NT2/D1 (cell line): ENCODE data around the gene PRKN.

ENCODE experiments used
- DNase-seq: peaks from one replicate; pipeline ENCODE4 v3.0.0-alpha.2; 2011; ENCODE audit warnings: low read depth, low spot score
- H3K27me3 ChIP-seq: 2 replicates; pipeline ENCODE4 v1.6.0; 2011; ENCODE audit warnings: mild to moderate bottlenecking; ENCODE audit not compliant: insufficient read length, insufficient read depth
- H3K36me3 ChIP-seq: 2 replicates; pipeline ENCODE4 v1.6.1; 2011; ENCODE audit warnings: mild to moderate bottlenecking, low read length, mixed read lengths; ENCODE audit not compliant: insufficient read depth, insufficient read length
- H3K4me1 ChIP-seq: 2 replicates; pipeline ENCODE4 v1.5.1; 2011; ENCODE audit not compliant: insufficient read depth, insufficient read length
- H3K4me3 ChIP-seq: 2 replicates; pipeline ENCODE4 v1.5.1; 2011; ENCODE audit warnings: low read depth; ENCODE audit not compliant: insufficient read length
- H3K9ac ChIP-seq: 2 replicates; pipeline ENCODE4 v1.6.0; 2011; ENCODE audit warnings: low read depth; ENCODE audit not compliant: insufficient read length
- H3K9me3 ChIP-seq: 2 replicates; pipeline ENCODE4 v1.5.1; 2011; ENCODE audit warnings: mild to moderate bottlenecking, low read length; ENCODE audit not compliant: insufficient read depth
- SUZ12 ChIP-seq: IDR thresholded peaks from 2 replicates; pipeline ENCODE4 v1.6.1; 2011; ENCODE audit not compliant: insufficient read length, insufficient read depth; ENCODE audit errors: extremely low read depth
- YY1 ChIP-seq: IDR thresholded peaks from 2 replicates; pipeline ENCODE4 v1.6.1; 2011; ENCODE audit not compliant: insufficient read length, insufficient read depth
- ZNF274 ChIP-seq: IDR thresholded peaks from 2 replicates; pipeline ENCODE4 v1.6.1; 2011; ENCODE audit warnings: mild to moderate bottlenecking, low read depth, low read length

The PRKN gene

GRCh38 chr6:162315291-162315690 lies 412.3 kb downstream of the PRKN start:
- no peak overlapping the region for H3K4me3 ChIP-seq
- no peaks in the 10 kb centered on the region for H3K36me3 ChIP-seq
- H3K9ac ChIP-seq, result no peak overlapping the region
- no peak for DNase-seq
- H3K9me3 ChIP-seq, result no peaks in the 10 kb centered on the region
- H3K27me3 ChIP-seq, result no peaks in the 10 kb centered on the region
- no peaks in the 10 kb centered on the region for H3K4me1 ChIP-seq
- TF ChIP-seq YY1 (no peak), SUZ12 (no peak), ZNF274 (no peak)

GRCh38 chr6:162313922-162314660 lies 413.5 kb downstream of the PRKN start:
- no peak for DNase-seq
- no peaks in the 10 kb centered on the region for H3K9me3 ChIP-seq
- no peak overlapping the region for H3K4me3 ChIP-seq
- no peak for TF ChIP-seq YY1
- no peak for TF ChIP-seq SUZ12
- TF ChIP-seq ZNF274, result no peak
- H3K27me3 ChIP-seq, result no peaks in the 10 kb centered on the region
- no peaks in the 10 kb centered on the region for H3K4me1 ChIP-seq
- H3K36me3 ChIP-seq, result no peaks in the 10 kb centered on the region
- H3K9ac ChIP-seq, result no peak overlapping the region

GRCh38 chr6:162307865-162308264 lies 419.7 kb downstream of the PRKN start:
- Histone ChIP-seq H3K4me1 (no peaks in the 10 kb centered on the region), H3K27me3 (no peaks in the 10 kb centered on the region), H3K9ac (no peak overlapping the region), H3K4me3 (no peak overlapping the region), H3K9me3 (no peaks in the 10 kb centered on the region), H3K36me3 (no peaks in the 10 kb centered on the region)
- no peak for DNase-seq
- TF ChIP-seq YY1 (no peak), ZNF274 (no peak), SUZ12 (no peak)

GRCh38 chr6:162306616-162307015 lies 420.9 kb downstream of the PRKN start:
- Histone ChIP-seq H3K9me3 (no peaks in the 10 kb centered on the region), H3K9ac (no peak overlapping the region), H3K4me1 (no peaks in the 10 kb centered on the region), H3K36me3 (no peaks in the 10 kb centered on the region), H3K4me3 (no peak overlapping the region), H3K27me3 (no peaks in the 10 kb centered on the region)
- TF ChIP-seq YY1 (no peak), SUZ12 (no peak), ZNF274 (no peak)
- DNase-seq, result no peak

GRCh38 chr6:162301128-162301527 lies 426.4 kb downstream of the PRKN start:
- H3K4me3 ChIP-seq, result no peak overlapping the region
- no peak overlapping the region for H3K9ac ChIP-seq
- H3K36me3 ChIP-seq, result no peaks in the 10 kb centered on the region
- peaks cover 3% of the 10 kb centered on the region for H3K4me1 ChIP-seq
- TF ChIP-seq SUZ12 (no peak), YY1 (no peak), ZNF274 (no peak)
- DNase-seq, result no peak
- no peaks in the 10 kb centered on the region for H3K27me3 ChIP-seq
- no peaks in the 10 kb centered on the region for H3K9me3 ChIP-seq

- no peaks in the 10 kb centered on the region for H3K9me3 ChIP-seq
- H3K4me1 ChIP-seq, result peaks cover 3% of the 10 kb centered on the region
- no peak overlapping the region for H3K4me3 ChIP-seq
- no peak for DNase-seq
- no peak overlapping the region for H3K9ac ChIP-seq
- no peaks in the 10 kb centered on the region for H3K27me3 ChIP-seq
- TF ChIP-seq ZNF274, result no peak
- TF ChIP-seq YY1, result no peak
- TF ChIP-seq SUZ12, result no peak
- no peaks in the 10 kb centered on the region for H3K36me3 ChIP-seq
These were observed 433.5 kb downstream of the PRKN start for GRCh38 chr6:162294029-162294428.

GRCh38 chr6:162292915-162293314 lies 434.7 kb downstream of the PRKN start:
- Histone ChIP-seq H3K4me1 (no peaks in the 10 kb centered on the region), H3K27me3 (no peaks in the 10 kb centered on the region), H3K9ac (no peak overlapping the region), H3K9me3 (no peaks in the 10 kb centered on the region), H3K36me3 (no peaks in the 10 kb centered on the region), H3K4me3 (no peak overlapping the region)
- TF ChIP-seq YY1 (no peak), ZNF274 (no peak), SUZ12 (no peak)
- DNase-seq, result no peak

- Histone ChIP-seq H3K27me3 (no peaks in the 10 kb centered on the region), H3K36me3 (no peaks in the 10 kb centered on the region), H3K4me1 (no peaks in the 10 kb centered on the region), H3K9me3 (no peaks in the 10 kb centered on the region), H3K4me3 (no peak overlapping the region), H3K9ac (no peak overlapping the region)
- TF ChIP-seq ZNF274, result no peak
- no peak for TF ChIP-seq YY1
- TF ChIP-seq SUZ12, result no peak
- DNase-seq, result no peak
These were observed 436.6 kb downstream of the PRKN start for GRCh38 chr6:162290846-162291465.
